SJSA1 (cell line): ENCODE measurements around the gene CCDC172. TPM values are rescaled to one million over a fixed set of nuclear protein-coding genes. Genes with fewer than 3 reads are reported as not detected.

Source experiments
- DNase-seq, 2 experiments: peaks; one replicate each; pipeline ENCODE4 v3.0.0-alpha.2; 2015 to 2020; ENCODE audit warnings: low spot score in 2 of 2, low read depth in 1 of 2
- H3K27ac ChIP-seq: fragments of 250-450 bp; sonication (Bioruptor Pico); 2 replicates; pipeline ENCODE4 v1.5.1; 2020; ENCODE audit warnings: mild to moderate bottlenecking, moderate library complexity
- H3K27me3 ChIP-seq: fragments of 250-450 bp; sonication (Bioruptor Pico); replicated peaks from 2 replicates; pipeline ENCODE4 v1.5.1; 2020; ENCODE audit warnings: mild to moderate bottlenecking, moderate library complexity
- H3K36me3 ChIP-seq: fragments of 250-450 bp; sonication (Bioruptor Pico); 2 replicates; pipeline ENCODE4 v1.5.1; 2020; ENCODE audit warnings: mild to moderate bottlenecking
- H3K4me1 ChIP-seq: fragments of 250-450 bp; sonication (Bioruptor Pico); replicated peaks from 2 replicates; pipeline ENCODE4 v1.6.1; 2021; ENCODE audit warnings: mild to moderate bottlenecking
- H3K4me3 ChIP-seq: fragments of 250-450 bp; sonication (Bioruptor Pico); 2 replicates; pipeline ENCODE4 v1.5.1; 2020; ENCODE audit warnings: mild to moderate bottlenecking
- H3K9me3 ChIP-seq: fragments of 250-450 bp; sonication (Bioruptor Pico); replicated peaks from 2 replicates; pipeline ENCODE4 v1.5.1; 2020; ENCODE audit warnings: mild to moderate bottlenecking
- total RNA-seq: library from RNA; depleted of rRNA; stranded (reverse); fragments of >200 nt; shearing (Covaris generic); gene quantifications from 2 replicates; pipeline ENCODE4 v1.2.3, GENCODE V29; 2014; rRNA removed

CCDC172 gene
- total RNA-seq, 1 experiment from 2014 or later: not detected

DNA sequence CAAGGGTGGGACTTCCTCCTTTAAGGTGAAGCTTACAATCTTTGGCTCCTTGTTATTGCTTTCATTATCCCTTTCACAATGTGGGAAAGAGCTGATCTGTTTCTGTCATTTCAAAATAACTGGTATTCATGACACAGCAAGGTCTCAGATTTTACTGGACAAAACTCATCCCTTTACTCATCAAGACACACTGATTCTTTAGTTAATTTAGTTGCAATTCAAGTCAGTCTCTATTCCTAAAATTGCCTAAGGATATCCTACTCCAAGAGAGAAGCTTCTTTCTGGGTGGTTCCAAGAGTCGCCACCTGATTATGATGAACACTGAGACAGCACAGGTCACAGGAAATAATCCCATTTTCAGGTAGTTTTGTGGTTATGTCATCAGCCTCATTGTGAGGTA, 97.6 kb downstream of the CCDC172 start:
- DNase-seq: no peak
- Histone ChIP-seq H3K27ac (no peak overlapping the region), H3K4me3 (no peak overlapping the region), H3K4me1 (no peaks in the 10 kb centered on the region), H3K9me3 (no peaks in the 10 kb centered on the region), H3K27me3 (no peaks in the 10 kb centered on the region), H3K36me3 (no peaks in the 10 kb centered on the region)

DNA sequence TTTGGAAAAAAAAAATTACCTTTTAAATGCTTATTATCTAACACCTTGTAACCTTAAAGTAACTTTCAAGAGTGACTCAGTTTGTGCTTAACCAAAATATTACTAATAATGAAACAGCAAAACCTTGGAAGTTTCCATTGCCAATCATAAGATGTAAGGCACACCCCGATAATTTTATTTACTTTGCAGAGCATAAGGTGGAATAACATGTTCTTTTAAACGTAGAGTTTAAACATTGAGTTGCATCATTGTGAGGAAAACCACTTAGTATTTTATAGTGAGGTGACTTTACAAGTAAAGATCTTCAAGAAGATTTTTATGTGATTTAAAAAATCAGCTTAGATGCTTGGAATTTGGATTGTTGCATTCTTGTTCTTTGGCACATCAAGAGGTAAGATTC, 103.4 kb downstream of the CCDC172 start, which contains the start of gene PNLIPRP3:
Gene PNLIPRP3 (plus strand): TSS at position 177 of the 400 bp plus-strand sequence. CDS start 166 bp downstream, at position 343.
- Histone ChIP-seq H3K27ac (no peak within 1 kb of the TSS), H3K9me3 (no peaks in the 10 kb centered on the region), H3K36me3 (no peaks in the 10 kb centered on the region), H3K27me3 (no peaks in the 10 kb centered on the region), H3K4me1 (no peaks in the 10 kb centered on the region), H3K4me3 (no peak within 1 kb of the TSS)
- no peak for DNase-seq

DNA sequence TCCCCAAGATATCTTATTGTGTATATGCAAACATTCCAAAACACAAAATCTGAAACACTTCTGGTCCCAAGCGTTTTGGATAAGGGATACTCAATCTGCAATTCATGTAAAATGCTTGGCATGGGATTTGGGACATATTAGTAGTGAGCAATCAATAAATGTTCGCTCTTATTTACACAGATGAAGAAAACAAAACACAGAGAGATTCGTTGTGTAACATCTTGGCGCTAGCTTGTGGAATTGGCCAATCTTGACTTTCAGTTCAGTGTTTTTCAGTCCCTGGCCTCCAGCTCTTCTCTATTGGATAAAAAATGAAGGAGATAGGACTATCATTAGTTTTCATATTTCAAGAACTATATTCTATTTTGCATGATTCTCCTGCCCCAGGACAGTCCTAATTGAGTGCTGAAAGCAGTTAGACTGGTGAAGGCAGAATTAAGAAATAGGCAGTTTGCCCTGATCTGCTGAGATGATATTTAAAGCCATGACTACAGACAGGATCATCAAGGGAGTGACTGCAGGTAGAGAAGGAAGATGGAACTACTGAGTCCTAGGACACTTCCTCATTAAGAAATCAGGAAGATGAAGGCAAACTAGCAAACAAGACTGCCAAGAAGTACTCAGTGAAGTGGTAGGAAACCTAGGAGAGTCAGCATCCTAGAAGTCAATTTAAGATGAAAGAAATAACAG, 105.2 kb downstream of the CCDC172 start:
- Histone ChIP-seq H3K27ac (no peak overlapping the region), H3K9me3 (no peaks in the 10 kb centered on the region), H3K27me3 (no peaks in the 10 kb centered on the region), H3K4me3 (no peak overlapping the region), H3K36me3 (no peaks in the 10 kb centered on the region), H3K4me1 (no peaks in the 10 kb centered on the region)
- no peak for DNase-seq

Other genes starting within 250 kb of the CCDC172 start
- 17.0 and 46.3 TPM in 2 replicates for gene GFRA1, start 51.2 kb upstream of the CCDC172 start, total RNA-seq
- gene PNLIPRP3, start 103.4 kb downstream of the CCDC172 start, total RNA-seq: not detected in 2 replicates
- gene PNLIP, start 221.5 kb downstream of the CCDC172 start, total RNA-seq: not detected in 2 replicates